GM12873 (cell line): ENCODE results near the gene RSAD1.

Source experiments
- TF ChIP-seq, protein P1 (sequence below): IDR thresholded peaks from 2 replicates; pipeline ENCODE4 v1.5.1; 2012; ENCODE audit warnings: low read depth, mild to moderate bottlenecking, moderate library complexity, low read length, control low read depth; ENCODE audit not compliant: insufficient read depth; ENCODE audit errors: missing control alignments

RSAD1 gene

GRCh38 chr17:50459756-50460155 lies 18.9 kb upstream of the RSAD1 start:
- TF ChIP-seq, protein P1, sequence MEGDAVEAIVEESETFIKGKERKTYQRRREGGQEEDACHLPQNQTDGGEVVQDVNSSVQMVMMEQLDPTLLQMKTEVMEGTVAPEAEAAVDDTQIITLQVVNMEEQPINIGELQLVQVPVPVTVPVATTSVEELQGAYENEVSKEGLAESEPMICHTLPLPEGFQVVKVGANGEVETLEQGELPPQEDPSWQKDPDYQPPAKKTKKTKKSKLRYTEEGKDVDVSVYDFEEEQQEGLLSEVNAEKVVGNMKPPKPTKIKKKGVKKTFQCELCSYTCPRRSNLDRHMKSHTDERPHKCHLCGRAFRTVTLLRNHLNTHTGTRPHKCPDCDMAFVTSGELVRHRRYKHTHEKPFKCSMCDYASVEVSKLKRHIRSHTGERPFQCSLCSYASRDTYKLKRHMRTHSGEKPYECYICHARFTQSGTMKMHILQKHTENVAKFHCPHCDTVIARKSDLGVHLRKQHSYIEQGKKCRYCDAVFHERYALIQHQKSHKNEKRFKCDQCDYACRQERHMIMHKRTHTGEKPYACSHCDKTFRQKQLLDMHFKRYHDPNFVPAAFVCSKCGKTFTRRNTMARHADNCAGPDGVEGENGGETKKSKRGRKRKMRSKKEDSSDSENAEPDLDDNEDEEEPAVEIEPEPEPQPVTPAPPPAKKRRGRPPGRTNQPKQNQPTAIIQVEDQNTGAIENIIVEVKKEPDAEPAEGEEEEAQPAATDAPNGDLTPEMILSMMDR, result no peak

DNA sequence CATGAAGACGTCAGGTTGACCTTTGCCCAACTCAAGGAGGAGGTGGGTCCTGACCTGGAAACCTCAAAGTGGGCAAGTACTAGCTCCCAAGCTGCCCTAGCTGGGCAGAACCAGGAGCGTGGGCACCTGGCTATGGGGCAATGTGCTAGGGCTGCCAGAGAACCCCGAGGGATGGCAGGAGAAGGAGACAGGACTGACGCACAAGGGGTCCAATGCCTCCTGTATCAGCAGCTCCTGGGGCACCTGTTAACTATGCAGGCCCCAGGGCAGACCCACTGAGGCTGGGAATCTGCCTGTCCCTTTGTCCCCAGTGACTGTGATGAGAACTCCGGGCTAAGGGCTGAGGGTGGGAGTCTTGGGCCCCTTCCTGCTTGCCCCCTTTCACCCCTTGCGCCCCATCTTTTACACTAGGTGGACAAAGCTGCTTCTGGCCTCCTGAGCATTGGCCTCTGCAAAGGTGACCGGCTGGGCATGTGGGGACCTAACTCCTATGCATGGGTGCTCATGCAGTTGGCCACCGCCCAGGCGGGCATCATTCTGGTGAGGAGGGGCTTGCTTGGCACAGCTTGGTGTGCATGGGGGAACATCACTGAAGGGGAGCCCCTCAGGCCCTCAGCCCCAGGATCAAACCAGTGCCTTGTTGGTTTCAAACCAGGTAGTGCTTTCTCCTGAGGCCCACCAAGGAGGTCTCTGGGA lies 17.7 kb upstream of the RSAD1 start:
- TF ChIP-seq, protein P1, result no peak

- TF ChIP-seq, protein P1, result no peak
Measured at GRCh38 chr17:50461550-50462132, 17.0 kb upstream of the RSAD1 start.

- TF ChIP-seq, protein P1, result no peak
Measured at GRCh38 chr17:50462446-50462845, 16.2 kb upstream of the RSAD1 start.

GRCh38 chr17:50464121-50464520 lies 14.5 kb upstream of the RSAD1 start:
- TF ChIP-seq, protein P1, result no peak

DNA sequence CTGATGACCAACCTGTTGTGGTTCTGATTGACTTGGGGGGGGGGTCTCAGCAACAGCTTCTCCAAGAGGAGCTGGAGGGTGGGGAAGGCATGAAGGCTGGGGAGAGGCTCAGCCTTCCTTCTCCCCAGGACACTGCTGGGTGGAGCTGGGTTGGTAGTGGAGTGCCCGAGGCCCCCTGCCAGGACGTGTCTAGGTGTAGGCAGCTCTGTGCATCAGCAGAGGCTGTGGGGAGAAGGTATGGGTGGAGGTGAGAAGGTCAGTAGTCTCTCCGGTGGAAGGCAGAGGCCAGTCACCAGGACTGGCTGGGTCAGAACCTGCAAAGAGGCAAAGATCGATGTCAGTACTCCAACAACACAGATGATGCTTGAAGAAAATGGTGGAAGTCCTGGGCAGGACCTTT lies 13.9 kb upstream of the RSAD1 start:
- TF ChIP-seq, protein P1, result no peak

GRCh38 chr17:50465171-50465570 lies 13.5 kb upstream of the RSAD1 start:
- TF ChIP-seq, protein P1, result no peak
